ENCODE measurements around the gene GUCY1A1.

DNA sequence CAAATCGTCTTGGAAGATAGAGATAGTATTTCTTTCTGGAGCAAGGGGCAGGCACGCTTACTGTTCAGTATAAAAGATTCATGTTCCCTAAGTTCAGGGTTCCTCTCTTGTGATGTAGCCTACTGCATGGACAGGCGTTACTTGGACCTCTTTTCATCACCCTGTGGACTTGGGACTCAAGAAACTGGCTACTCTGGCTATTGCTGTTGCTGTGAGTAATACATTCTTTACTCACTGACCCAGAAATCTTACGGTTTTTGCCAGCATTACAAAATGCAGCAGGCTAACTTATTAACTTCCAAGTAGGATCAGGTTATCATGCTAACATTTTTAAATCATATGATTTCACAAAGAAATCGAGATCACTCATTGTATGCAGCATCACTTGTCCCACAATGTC, 79.3 kb downstream of the GUCY1A1 start:
- TF ChIP-seq EZH2 (IDR thresholded peaks at IDR 0.05; ENCODE audit: low read length, unreplicated experiment): no peak
- no peak for TF ChIP-seq CTCF (conservative IDR thresholded peaks at IDR 0.05; ENCODE audit: low read depth, low read length)

All from PC-3 (cell line).